Activated T-cell treated with anti-CD3 and anti-CD28 coated beads for 24 hours (primary cell): ENCODE measurements around the gene GDF7.

Experiments used
- DNase-seq: peaks from one replicate; pipeline ENCODE4 v3.0.0-alpha.2; 2020; ENCODE audit warnings: low read depth

GDF7 gene

DNA sequence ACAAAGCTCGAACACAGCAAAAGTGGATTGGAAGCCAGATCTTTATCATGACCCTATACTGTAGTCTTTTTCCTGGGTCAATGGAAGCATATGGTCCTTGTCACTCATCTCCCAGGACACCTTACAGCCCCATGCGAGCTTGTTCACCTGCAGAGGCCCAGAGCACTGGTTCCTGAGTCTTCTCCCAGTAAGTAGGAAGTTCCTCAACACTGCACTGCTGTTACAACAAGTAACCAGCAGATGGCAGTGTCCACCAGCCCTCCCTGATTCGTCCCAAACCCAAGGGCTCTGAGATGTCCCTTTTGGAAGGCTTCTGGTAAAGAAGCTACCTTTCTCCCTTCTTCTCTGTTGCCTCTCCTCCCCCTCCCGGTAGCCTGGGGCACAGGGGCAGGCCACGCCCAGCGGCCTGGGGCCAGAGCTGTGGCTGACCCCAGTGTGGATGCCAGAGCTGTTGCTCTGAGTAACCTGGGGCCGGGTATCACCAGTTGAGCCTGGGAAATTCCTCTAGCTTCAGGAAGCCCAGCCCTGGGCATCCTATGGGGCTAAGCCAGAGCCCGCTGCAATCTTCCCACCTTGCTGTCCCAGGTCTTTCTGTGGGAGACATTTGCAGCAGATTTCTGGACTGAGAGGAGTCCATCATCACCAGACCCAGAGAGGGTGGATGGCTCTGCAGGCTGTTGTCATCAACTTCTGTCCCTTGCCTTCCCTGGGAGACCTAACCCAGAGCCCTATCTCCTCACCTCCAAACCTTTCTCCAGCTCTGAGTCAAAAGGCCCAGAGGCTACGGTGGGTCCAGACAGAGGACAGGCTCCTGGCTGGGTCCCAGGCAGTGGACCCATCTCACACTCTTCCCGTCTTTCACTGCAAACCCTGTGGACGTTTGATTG, 5.3 kb upstream of the GDF7 start:
- DNase-seq = peak; percentile 59

- DNase-seq = no peak
Observed at GRCh38 chr2:20662308-20662937, 4.5 kb upstream of the GDF7 start.

GRCh38 chr2:20663196-20664070, 3.5 kb upstream of the GDF7 start:
- DNase-seq = no peak

DNA sequence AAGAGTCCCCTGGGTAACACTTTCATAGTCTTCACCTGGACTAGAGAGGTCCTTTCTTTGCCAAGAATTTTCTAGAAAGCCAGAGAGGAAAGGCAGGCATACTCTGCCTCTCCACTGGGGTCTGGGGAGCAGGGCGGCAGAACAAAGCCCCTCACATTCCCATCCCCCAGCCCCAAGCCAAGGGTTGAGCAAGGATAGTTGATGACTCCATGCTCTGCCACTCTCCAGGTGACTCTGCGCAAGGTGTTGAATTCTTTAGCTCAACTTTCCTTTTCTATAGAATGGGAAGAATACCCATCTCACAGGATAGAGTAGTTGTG, 2.9 kb upstream of the GDF7 start:
- no peak for DNase-seq

DNA sequence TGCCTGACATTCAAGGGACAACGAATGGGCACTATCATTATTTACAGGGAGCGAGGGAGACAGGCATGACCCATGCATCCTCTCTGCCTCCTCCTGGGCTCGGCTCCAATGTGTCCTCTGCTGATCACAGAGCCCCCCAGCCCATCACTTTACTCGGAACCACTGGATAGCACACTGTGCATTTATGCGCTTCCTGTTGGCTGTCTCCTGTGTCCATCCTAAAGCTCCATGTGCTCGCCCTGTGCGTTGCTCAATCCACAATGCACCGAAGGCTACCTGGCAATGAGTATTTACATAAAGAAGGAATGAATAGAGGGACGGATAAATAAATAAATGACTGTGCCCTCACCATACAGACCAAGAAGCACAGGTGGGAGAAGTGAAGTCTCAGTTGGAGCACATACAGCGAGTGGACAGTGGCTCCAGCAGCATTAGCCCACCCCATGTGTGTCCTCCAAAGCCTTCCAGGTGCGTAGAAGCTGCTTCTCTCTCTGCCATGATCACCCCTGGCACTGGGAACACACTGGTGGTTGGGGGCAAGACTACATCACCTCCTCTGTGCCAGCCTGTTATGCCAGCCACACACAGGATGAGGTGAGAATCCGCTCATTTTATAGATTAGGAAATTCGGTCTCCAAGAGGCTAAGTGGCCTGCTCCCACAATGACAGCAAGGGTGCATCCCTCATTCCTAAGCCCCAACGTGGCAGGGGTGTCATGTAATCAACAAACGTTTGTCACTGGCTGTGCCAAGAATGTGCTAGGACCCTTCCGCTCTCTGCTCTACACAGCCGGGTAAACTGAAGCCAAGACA, 2.3 kb upstream of the GDF7 start:
- DNase-seq = no peak

GRCh38 chr2:20665243-20666004, 1.5 kb upstream of the GDF7 start:
- no peak for DNase-seq

GRCh38 chr2:20666005-20666303, 990 bp upstream of the GDF7 start:
- DNase-seq = no peak

DNA sequence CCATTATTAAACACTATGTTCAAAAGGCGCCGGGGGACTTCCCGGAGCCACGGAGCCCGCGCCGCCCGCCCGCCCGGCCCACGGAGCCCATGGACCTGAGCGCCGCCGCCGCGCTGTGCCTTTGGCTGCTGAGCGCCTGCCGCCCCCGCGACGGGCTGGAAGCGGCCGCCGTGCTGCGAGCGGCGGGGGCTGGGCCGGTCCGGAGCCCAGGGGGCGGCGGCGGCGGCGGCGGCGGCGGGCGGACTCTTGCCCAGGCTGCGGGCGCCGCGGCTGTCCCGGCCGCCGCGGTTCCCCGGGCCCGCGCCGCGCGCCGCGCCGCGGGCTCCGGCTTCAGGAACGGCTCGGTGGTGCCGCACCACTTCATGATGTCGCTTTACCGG, 197 bp downstream of the GDF7 start:
- DNase-seq = no peak

DNA sequence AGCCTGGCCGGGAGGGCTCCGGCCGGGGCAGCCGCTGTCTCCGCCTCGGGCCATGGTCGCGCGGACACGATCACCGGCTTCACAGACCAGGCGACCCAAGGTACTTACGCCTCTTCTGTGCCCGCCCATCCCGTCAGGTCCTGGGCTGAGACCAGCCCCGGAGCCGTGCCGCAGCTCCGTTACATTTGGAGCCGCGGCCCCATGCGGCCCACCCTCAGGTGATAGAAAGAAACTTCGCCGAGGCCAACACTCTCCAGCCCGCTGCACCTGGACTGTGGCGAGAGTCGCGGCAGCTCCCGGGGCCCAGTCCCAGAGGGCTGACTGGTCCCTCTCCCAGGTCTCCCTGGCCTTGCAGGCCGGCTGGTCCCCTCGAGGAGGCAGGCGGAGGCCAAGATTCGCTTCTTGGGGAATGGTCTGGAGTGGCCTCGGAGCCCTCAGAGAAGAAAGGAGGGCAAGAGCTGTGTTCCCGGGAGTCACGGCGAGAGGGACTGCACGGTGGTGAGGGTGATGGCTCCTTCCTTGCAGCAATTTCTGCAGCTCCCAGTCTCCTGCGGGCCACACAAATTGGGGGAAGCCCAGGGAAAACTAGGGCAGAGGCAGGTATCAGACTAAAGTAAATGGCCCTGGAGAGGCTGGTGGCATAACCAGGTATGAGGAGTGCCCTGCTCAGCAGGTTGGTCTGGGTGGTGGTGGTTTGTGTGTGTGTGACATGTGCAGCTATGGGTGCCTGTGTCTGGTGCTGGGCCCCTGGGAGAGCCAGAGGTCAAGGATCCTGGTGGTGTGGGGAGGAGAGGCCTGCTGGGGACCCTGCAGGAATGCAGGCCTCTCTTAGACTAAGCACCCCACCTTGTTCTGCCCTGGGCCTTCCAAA, 822 bp downstream of the GDF7 start:
- DNase-seq = no peak

DNA sequence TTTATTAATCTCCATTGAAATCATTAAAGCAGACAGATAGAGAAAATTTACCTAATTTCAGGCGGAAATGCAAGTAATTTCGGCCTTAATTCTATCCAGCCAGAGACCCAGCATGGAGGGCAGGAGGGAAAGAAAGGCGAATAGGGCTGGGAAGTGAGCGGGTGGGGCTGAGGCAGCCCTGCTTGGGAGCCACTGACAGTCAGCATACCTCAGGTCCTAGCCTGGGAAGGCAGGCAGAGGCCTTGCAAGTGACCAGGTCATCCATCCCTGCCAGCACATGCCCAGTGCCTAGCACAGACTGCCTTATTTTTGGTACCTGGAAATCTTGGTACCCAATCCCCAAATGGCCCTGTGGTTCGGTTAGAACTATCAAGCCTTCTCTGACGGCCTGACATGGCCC, 1.5 kb downstream of the GDF7 start:
- DNase-seq = no peak

- no peak for DNase-seq
Observed at GRCh38 chr2:20668871-20669475, 2.0 kb downstream of the GDF7 start.

- no peak for DNase-seq
Observed at GRCh38 chr2:20669562-20670314, 2.8 kb downstream of the GDF7 start.

GRCh38 chr2:20670315-20671035, 3.5 kb downstream of the GDF7 start:
- DNase-seq = no peak

GRCh38 chr2:20671036-20671735, 4.2 kb downstream of the GDF7 start:
- DNase-seq = no peak

GRCh38 chr2:20671736-20672080, 4.8 kb downstream of the GDF7 start:
- DNase-seq = no peak

GRCh38 chr2:20672201-20672951, 5.4 kb downstream of the GDF7 start:
- DNase-seq = no peak

- DNase-seq = no peak
Observed at GRCh38 chr2:20673686-20674308, 6.9 kb downstream of the GDF7 start.
